Measurements from ENCODE around the gene SFMBT1.

SFMBT1 gene

GRCh38 chr3:53082736-53083135 is 36.9 kb upstream of the SFMBT1 start:
- Histone ChIP-seq H3K9me2 (ENCODE audit: low read depth, low read length) (no peaks in the 10 kb centered on the region), H3K79me2 (ENCODE audit: insufficient read depth, low read length) (no peaks in the 10 kb centered on the region), H3K4me2 (ENCODE audit: low read length) (no peak overlapping the region), H3F3A (ENCODE audit: insufficient read depth, low read length) (no peaks in the 10 kb centered on the region), H3K4me1 (ENCODE audit: insufficient read depth, low read length, severe bottlenecking) (no peaks in the 10 kb centered on the region), H3K4me3 (ENCODE audit: low read depth, low read length, poor library complexity, severe bottlenecking) (no peak overlapping the region), H4K20me1 (ENCODE audit: insufficient read depth, low read length) (no peaks in the 10 kb centered on the region), H3K27me3 (ENCODE audit: insufficient read depth, low read length) (no peaks in the 10 kb centered on the region), H3K27ac (ENCODE audit: low read depth, low read length, poor library complexity, severe bottlenecking) (no peak overlapping the region), H3K9ac (ENCODE audit: low read length) (no peak overlapping the region), H3K9me3 (ENCODE audit: low read length) (no peaks in the 10 kb centered on the region), H2AFZ (ENCODE audit: low read length) (no peak overlapping the region), H3K36me3 (ENCODE audit: insufficient read depth, low read length) (no peaks in the 10 kb centered on the region)
- TF ChIP-seq CTCF (IDR thresholded peaks at IDR 0.05; ENCODE audit: low read length) (no peak), EZH2 (IDR thresholded peaks at IDR 0.05; ENCODE audit: borderline replicate concordance, low read length) (no peak)

GRCh38 chr3:53081318-53081717 is 35.4 kb upstream of the SFMBT1 start:
- no peaks in the 10 kb centered on the region for H4K20me1 ChIP-seq (ENCODE audit: insufficient read depth, low read length)
- H3K4me3 ChIP-seq (ENCODE audit: low read depth, low read length, poor library complexity, severe bottlenecking): no peak overlapping the region

GRCh38 chr3:53080612-53081205 is 34.8 kb upstream of the SFMBT1 start:
- Histone ChIP-seq H3K4me1 (ENCODE audit: insufficient read depth, low read length, severe bottlenecking) (no peaks in the 10 kb centered on the region), H2AFZ (ENCODE audit: low read length) (no peak overlapping the region), H4K20me1 (ENCODE audit: insufficient read depth, low read length) (no peaks in the 10 kb centered on the region), H3K9me2 (ENCODE audit: low read depth, low read length) (no peaks in the 10 kb centered on the region), H3K36me3 (ENCODE audit: insufficient read depth, low read length) (no peaks in the 10 kb centered on the region), H3K4me2 (ENCODE audit: low read length) (no peak overlapping the region), H3K9ac (ENCODE audit: low read length) (no peak overlapping the region), H3K27ac (ENCODE audit: low read depth, low read length, poor library complexity, severe bottlenecking) (no peak overlapping the region), H3K79me2 (ENCODE audit: insufficient read depth, low read length) (no peaks in the 10 kb centered on the region), H3K27me3 (ENCODE audit: insufficient read depth, low read length) (no peaks in the 10 kb centered on the region), H3K9me3 (ENCODE audit: low read length) (no peaks in the 10 kb centered on the region), H3K4me3 (ENCODE audit: low read depth, low read length, poor library complexity, severe bottlenecking) (no peak overlapping the region), H3F3A (ENCODE audit: insufficient read depth, low read length) (no peaks in the 10 kb centered on the region)
- no peak for TF ChIP-seq CTCF (IDR thresholded peaks at IDR 0.05; ENCODE audit: low read length)
- no peak for TF ChIP-seq EZH2 (IDR thresholded peaks at IDR 0.05; ENCODE audit: borderline replicate concordance, low read length)

More at GRCh38 chr3:53081318-53081717, 35.4 kb upstream of the SFMBT1 start:
- Histone ChIP-seq H3K9me3 (ENCODE audit: low read length) (no peaks in the 10 kb centered on the region), H3K4me2 (ENCODE audit: low read length) (no peak overlapping the region), H3K27me3 (ENCODE audit: insufficient read depth, low read length) (no peaks in the 10 kb centered on the region), H3K79me2 (ENCODE audit: insufficient read depth, low read length) (no peaks in the 10 kb centered on the region), H3K4me1 (ENCODE audit: insufficient read depth, low read length, severe bottlenecking) (no peaks in the 10 kb centered on the region), H2AFZ (ENCODE audit: low read length) (no peak overlapping the region), H3K9me2 (ENCODE audit: low read depth, low read length) (no peaks in the 10 kb centered on the region), H3K9ac (ENCODE audit: low read length) (no peak overlapping the region), H3K36me3 (ENCODE audit: insufficient read depth, low read length) (no peaks in the 10 kb centered on the region), H3K27ac (ENCODE audit: low read depth, low read length, poor library complexity, severe bottlenecking) (no peak overlapping the region), H3F3A (ENCODE audit: insufficient read depth, low read length) (no peaks in the 10 kb centered on the region)
- TF ChIP-seq CTCF (IDR thresholded peaks at IDR 0.05; ENCODE audit: low read length) (no peak), EZH2 (IDR thresholded peaks at IDR 0.05; ENCODE audit: borderline replicate concordance, low read length) (no peak)
